ENCODE measurements around the gene DENND2C. TPM values are rescaled to one million over a fixed set of nuclear protein-coding genes. Genes with fewer than 3 reads are reported as not detected.

The DENND2C gene
- total and polyA plus RNA-seq, 2 donors: 0.47 to 2.9 TPM

Other genes with a start within 250 kb of the DENND2C start
- gene TRIM33, start 158.8 kb downstream of the DENND2C start, total RNA-seq: 31.0 TPM
- gene TRIM33, start 158.8 kb downstream of the DENND2C start, polyA plus RNA-seq: 20.1 TPM
- 46.3 TPM for gene BCAS2, start 88.4 kb downstream of the DENND2C start, total RNA-seq
- 57.8 TPM for gene BCAS2, start 88.4 kb downstream of the DENND2C start, polyA plus RNA-seq
- gene AMPD1, start 25.5 kb upstream of the DENND2C start, total RNA-seq: 0.05 TPM
- 0.27 TPM for gene AMPD1, start 25.5 kb upstream of the DENND2C start, polyA plus RNA-seq
- 54.7 TPM for gene NRAS, start 46.7 kb upstream of the DENND2C start, total RNA-seq
- 33.3 TPM for gene NRAS, start 46.7 kb upstream of the DENND2C start, polyA plus RNA-seq
- gene CSDE1, start 87.9 kb upstream of the DENND2C start, total RNA-seq: 216 TPM
- 204 TPM for gene CSDE1, start 87.9 kb upstream of the DENND2C start, polyA plus RNA-seq
- 45.6 TPM for gene SIKE1, start 110.6 kb upstream of the DENND2C start, total RNA-seq
- 26.6 TPM for gene SIKE1, start 110.6 kb upstream of the DENND2C start, polyA plus RNA-seq
- 0.05 TPM for gene SYCP1, start 184.8 kb upstream of the DENND2C start, total RNA-seq
- 0.07 TPM for gene SYCP1, start 184.8 kb upstream of the DENND2C start, polyA plus RNA-seq